Pancreas (tissue), 10 donors: ENCODE data around the gene IGSF21. TPM values are rescaled to one million over a fixed set of nuclear protein-coding genes. Genes with fewer than 3 reads are reported as not detected.

Experiments
- ATAC-seq, 4 donors: fragments of 200-7000 bp; cut with Tn5 transposase; one replicate each; pipeline versions ENCODE4 v1.8.0 to v1.9.1; 2020; ENCODE audit warnings: mild to moderate bottlenecking in 4 of 4, moderate library complexity in 4 of 4
- DNase-seq, 6 donors: peaks; one replicate each; pipeline ENCODE4 v3.0.0-alpha.2; 2020
- FAIRE-seq: peaks from 2 replicates; lab custom pipeline; 2012; peaks lifted over from hg19 to GRCh38; lab: Jason Lieb, UNC
- H3K27ac ChIP-seq, 4 donors: fragments of 200-600 bp; sonication (generic); 1 replicate in 3 of 4; 2 replicates in 1 of 4; pipeline versions ENCODE4 v1.5.0 to v1.8.0; 2020
- H3K27me3 ChIP-seq, 4 donors: fragments of 200-600 bp; one replicate each; pipeline ENCODE4 v1.8.0; 2021
- H3K36me3 ChIP-seq, 3 donors: fragments of 200-600 bp; sonication (generic) in 1 of 3; one replicate each; pipeline versions ENCODE4 v1.5.0 to v1.8.0; 2020 to 2021
- H3K4me1 ChIP-seq, 3 donors: fragments of 200-600 bp; one replicate each; pipeline ENCODE4 v1.8.0; 2021
- H3K4me3 ChIP-seq, 4 donors: fragments of 200-600 bp; sonication (generic) in 2 of 4; one replicate each; pipeline versions ENCODE4 v1.5.0 to v1.8.0; 2020 to 2021
- H3K9me3 ChIP-seq, 4 donors: fragments of 200-600 bp; one replicate each; pipeline ENCODE4 v1.8.0; 2021
- WGBS, 2 donors: extraction: QIAGEN DNeasy Blood & Tissue Kit; methylation state at CpG; one replicate each; pipeline ENCODE4 v1.1.7; 2013; 5-methylcytosine and 5-hydroxymethylcytosine counted together
- intact Hi-C, 3 donors: fragments of 100-400 bp; cut with DNase I; formaldehyde crosslinking; loops; one replicate each; pipeline versions ENCODE4 v1.11.1 to v1.14.2; 2022
- polyA plus RNA-seq, 2 donors: library from polyadenylated mRNA; stranded (reverse); fragments of 200-250 nt; gene quantifications; one replicate each; pipeline ENCODE4 v1.2.3, GENCODE V29; 2013
- total RNA-seq, 6 donors: library from RNA; stranded (reverse); fragmentation: NEBNext Ultra II Directional in 4 of 6; extraction: Animal tissue kit (Norgen Biotek cat#: 25700) in 4 of 6; gene quantifications; one replicate each; pipeline versions ENCODE4 v1.2.1 to v1.2.4, GENCODE V29; 2021 to 2023
- TF ChIP-seq, protein P1 (sequence below), 4 donors: fragments of 200-600 bp; sonication (generic) in 3 of 4; IDR thresholded peaks; one replicate each; pipeline versions ENCODE4 v1.5.0 to v1.8.0; 2021; ENCODE audit warnings: antibody characterized with exemption in 4 of 4
- donor health status: healthy with polysubstance abuse.
- donor health status: DM: no; HTN: no; CAD: no; lungs with moderate emphysema.
- donor health status: DM: no; HTN: no; CAD: no.
- donor health status: control.
- donor health status: control.
- donor health status: Bipolar disorder and iron deficiency.
- donor health status: DM: yes; HTN: yes; CAD: no.
- donor health status: DM: no; HTN: no; CAD: no.
- donor health status: DM: no; HTN: no; CAD: no.
- donor health status: DM: yes; HTN: yes; CAD: no.

IGSF21 gene
- total and polyA plus RNA-seq, 8 donors, result 0.28 to 1.3 (median 0.92) TPM; not detected in 1

DNA sequence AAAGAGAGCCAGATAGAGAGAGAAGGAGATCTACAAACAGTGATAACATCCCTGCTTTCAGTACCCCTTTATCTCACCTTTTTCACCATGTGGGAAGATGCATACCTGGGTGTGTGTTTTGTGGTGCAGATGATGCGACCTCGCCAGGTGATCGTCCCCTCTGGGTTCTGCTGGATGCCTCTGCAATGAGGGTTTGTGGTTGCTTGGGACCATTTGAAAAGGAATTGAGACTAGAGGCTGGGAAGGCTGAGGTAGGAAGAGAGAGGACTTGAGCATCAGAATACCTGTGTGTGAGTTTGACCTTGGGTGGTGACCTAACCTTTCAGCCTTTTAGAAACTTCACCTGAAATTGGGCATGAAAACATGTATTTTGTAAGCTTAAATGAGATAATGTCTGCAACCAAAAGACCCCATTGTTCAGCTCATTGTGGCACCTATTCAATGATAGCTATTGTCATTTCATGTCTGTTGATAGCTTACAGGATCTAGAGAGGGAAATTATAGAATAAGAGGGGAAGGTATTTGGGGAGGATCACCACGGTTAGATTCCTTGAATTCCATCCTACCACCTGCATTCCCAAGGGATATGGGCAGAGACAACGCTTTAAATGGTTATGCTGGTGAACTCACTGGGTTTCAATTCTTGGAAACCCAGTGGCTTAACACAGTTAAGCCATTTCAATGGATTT lies 125.7 kb downstream of the IGSF21 start:
- Histone ChIP-seq H3K9me3 (no peaks in the 10 kb centered on the region), H3K27ac (no peak overlapping the region), H3K27me3 (no peaks in the 10 kb centered on the region), H3K36me3 (no peaks in the 10 kb centered on the region), H3K4me1 (no peaks in the 10 kb centered on the region), H3K4me3 (no peak overlapping the region)
- no peak for ATAC-seq
- no peak for FAIRE-seq
- no peak for DNase-seq
- TF ChIP-seq, protein P1, sequence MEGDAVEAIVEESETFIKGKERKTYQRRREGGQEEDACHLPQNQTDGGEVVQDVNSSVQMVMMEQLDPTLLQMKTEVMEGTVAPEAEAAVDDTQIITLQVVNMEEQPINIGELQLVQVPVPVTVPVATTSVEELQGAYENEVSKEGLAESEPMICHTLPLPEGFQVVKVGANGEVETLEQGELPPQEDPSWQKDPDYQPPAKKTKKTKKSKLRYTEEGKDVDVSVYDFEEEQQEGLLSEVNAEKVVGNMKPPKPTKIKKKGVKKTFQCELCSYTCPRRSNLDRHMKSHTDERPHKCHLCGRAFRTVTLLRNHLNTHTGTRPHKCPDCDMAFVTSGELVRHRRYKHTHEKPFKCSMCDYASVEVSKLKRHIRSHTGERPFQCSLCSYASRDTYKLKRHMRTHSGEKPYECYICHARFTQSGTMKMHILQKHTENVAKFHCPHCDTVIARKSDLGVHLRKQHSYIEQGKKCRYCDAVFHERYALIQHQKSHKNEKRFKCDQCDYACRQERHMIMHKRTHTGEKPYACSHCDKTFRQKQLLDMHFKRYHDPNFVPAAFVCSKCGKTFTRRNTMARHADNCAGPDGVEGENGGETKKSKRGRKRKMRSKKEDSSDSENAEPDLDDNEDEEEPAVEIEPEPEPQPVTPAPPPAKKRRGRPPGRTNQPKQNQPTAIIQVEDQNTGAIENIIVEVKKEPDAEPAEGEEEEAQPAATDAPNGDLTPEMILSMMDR (IDR thresholded peaks at IDR 0.05), result no peak
- WGBS, 2 donors, result 71% methylated on average over 5 of the region's 5 CpGs
- intact Hi-C loops, result no loop called here

DNA sequence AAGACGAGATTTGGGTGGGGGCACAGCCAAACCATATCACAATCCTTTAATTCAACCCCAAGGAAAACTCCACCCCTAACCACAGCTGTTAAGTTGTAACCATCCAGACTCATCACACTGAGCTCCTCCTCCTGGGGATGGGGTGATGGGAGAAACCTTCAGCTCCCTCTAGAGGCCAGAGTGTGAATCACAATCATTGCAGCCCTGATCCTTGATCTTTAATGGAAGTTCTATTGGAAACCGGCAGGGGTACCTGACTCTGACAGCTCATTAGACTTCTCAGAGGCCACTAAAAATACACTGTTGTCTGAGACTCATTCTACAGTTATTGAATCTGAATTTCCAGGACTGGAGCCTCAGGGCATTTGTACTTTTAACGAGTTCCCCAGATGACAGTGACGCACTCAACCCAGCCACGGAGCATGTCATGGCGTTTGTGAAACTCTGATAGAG lies 127.2 kb downstream of the IGSF21 start:
- TF ChIP-seq, protein P1 (IDR thresholded peaks at IDR 0.05), result peak in 3 of 4 donors; percentile 29 to 49 (median 44)
- H3K27me3 ChIP-seq, result no peaks in the 10 kb centered on the region
- H3K36me3 ChIP-seq, result no peaks in the 10 kb centered on the region
- H3K27ac ChIP-seq, result no peak overlapping the region
- FAIRE-seq, result no peak
- intact Hi-C loops, result no loop called here
- WGBS, 2 donors, result 56 to 68% methylated on average over 6 of the region's 6 CpGs
- no peaks in the 10 kb centered on the region for H3K9me3 ChIP-seq
- ATAC-seq, result peak in 3 of 4 donors; percentile 66 to 74 (median 67)
- no peaks in the 10 kb centered on the region for H3K4me1 ChIP-seq
- peak in 3 of 6 donors; percentile 10 to 21 (median 17) for DNase-seq
- H3K4me3 ChIP-seq, result no peak overlapping the region

DNA sequence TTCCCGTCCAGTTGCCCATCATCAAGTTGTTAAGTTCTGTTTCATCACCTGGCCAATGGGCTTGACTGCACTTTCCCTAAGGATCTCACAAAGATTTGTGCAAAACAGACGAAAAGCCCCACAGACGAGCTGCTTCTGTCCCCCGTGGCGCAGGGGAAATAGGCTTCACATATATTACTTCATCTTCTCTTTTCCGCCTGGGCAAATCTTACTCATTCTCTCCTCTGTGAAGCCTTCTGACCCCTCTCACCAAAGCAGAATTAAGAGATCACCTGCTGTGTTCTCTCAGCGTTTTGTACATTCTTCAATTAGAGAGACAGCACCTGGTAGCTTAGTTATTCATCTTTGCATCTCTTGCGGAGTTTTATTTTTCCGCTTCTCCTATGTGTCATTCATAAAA lies 129.8 kb downstream of the IGSF21 start:
- Histone ChIP-seq H3K36me3 (no peaks in the 10 kb centered on the region), H3K27ac (no peak overlapping the region), H3K4me1 (no peaks in the 10 kb centered on the region), H3K4me3 (no peak overlapping the region), H3K9me3 (no peaks in the 10 kb centered on the region), H3K27me3 (no peaks in the 10 kb centered on the region)
- intact Hi-C loops, result no loop called here
- TF ChIP-seq, protein P1 (IDR thresholded peaks at IDR 0.05), result no peak
- ATAC-seq (no peak), DNase-seq (peak in 1 of 6 donors; percentile 3), FAIRE-seq (no peak)
- 52 to 53% methylated on average over 9 of the region's 9 CpGs for WGBS, 2 donors

DNA sequence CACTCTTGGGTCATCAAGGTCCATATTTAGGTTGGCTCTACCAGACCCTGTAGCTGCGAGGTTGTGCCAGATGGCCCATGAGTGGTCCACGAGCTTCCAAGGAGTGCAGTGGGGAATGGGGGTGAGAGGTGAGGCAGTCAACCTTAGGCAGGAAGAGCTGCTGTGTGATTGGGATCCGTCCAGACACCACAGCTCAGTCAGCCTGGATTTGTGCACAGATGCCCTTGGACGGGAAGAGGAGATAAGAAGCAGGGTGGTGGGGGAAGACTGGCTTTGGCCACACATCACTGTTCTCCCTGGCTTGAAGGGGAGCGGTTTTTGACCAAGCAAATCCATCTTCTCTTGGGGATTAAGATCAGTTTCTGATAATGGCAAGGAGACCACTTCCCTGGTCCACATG lies 130.6 kb downstream of the IGSF21 start:
- intact Hi-C loops, result no loop called here
- Histone ChIP-seq H3K27me3 (no peaks in the 10 kb centered on the region), H3K36me3 (no peaks in the 10 kb centered on the region), H3K4me3 (no peak overlapping the region), H3K9me3 (no peaks in the 10 kb centered on the region), H3K27ac (no peak overlapping the region), H3K4me1 (no peaks in the 10 kb centered on the region)
- TF ChIP-seq, protein P1 (IDR thresholded peaks at IDR 0.05), result no peak
- ATAC-seq (no peak), FAIRE-seq (no peak), DNase-seq (peak in 1 of 6 donors; percentile 13)
- 38 to 44% methylated on average over 5 of the region's 5 CpGs for WGBS, 2 donors

DNA sequence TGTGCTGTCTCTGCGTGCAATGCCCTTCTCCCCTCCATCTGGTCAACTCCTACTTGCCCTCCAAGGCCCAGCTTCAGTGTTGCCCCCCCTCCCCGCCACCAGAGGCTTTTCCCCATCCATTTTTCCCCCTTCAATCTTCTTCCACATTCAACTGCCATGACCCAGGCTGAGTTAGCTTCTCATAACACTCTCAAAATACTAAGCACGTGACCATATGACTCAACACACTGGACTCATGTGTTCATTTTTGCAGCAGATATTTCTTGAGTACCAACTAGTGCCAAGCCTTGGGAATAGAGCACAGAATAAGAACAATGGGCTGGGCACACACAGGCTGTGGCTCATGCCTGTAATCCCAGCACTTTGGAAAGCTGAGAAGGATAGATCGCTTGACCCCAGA lies 132.1 kb downstream of the IGSF21 start:
- no peak overlapping the region for H3K27ac ChIP-seq
- H3K27me3 ChIP-seq, result no peaks in the 10 kb centered on the region
- no peak overlapping the region for H3K4me3 ChIP-seq
- 60 to 68% methylated on average over 4 of the region's 4 CpGs for WGBS, 2 donors
- intact Hi-C loops, result no loop called here
- H3K4me1 ChIP-seq, result no peaks in the 10 kb centered on the region
- no peaks in the 10 kb centered on the region for H3K9me3 ChIP-seq
- peak in 1 of 6 donors; percentile 7 for DNase-seq
- ATAC-seq, result no peak
- TF ChIP-seq, protein P1 (IDR thresholded peaks at IDR 0.05), result no peak
- no peak for FAIRE-seq
- no peaks in the 10 kb centered on the region for H3K36me3 ChIP-seq
